Stimulated activated naive B cell treated with anti-CD40 and anti-IgM and Interleukin-4, amounts not matched to agents 10 μg/mL and 1 μg/mL and 100 μg/mL, for 72 hours (primary cell): ENCODE results near the gene PRSS53.
"Not testable (repeated sequence)": the region's sequence is repeated elsewhere in the genome, so short reads cannot be mapped to it uniquely, and the experiment has no call there.

Source experiments
- ATAC-seq, 2 donors: fragments of 150-1000 bp; cut with Tn5 transposase; replicated peaks; 2 replicates each; pipeline ENCODE4 v1.10.0; 2021; ENCODE audit warnings: moderate library complexity in 1 of 2
- DNase-seq: peaks from one replicate; pipeline ENCODE4 v3.0.0; 2021
- H3K27ac Mint-ChIP-seq: one replicate; pipeline ENCODE4 v1.8.0; 2022; ENCODE audit warnings: mild to moderate bottlenecking, mixed read lengths
- H3K27me3 Mint-ChIP-seq, 2 donors: one replicate each; pipeline ENCODE4 v1.8.0; 2022; ENCODE audit warnings: mixed read lengths in 2 of 2
- H3K36me3 Mint-ChIP-seq, 2 donors: one replicate each; pipeline ENCODE4 v1.8.0; 2022; ENCODE audit warnings: mixed read lengths in 2 of 2, mild to moderate bottlenecking in 1 of 2
- H3K4me1 Mint-ChIP-seq, 2 donors: one replicate each; pipeline ENCODE4 v1.8.0; 2022; ENCODE audit warnings: mixed read lengths in 2 of 2, mild to moderate bottlenecking in 1 of 2
- H3K4me3 Mint-ChIP-seq, 2 donors: one replicate each; pipeline ENCODE4 v1.8.0; 2022; ENCODE audit warnings: mild to moderate bottlenecking in 2 of 2, mixed read lengths in 2 of 2, moderate library complexity in 1 of 2
- H3K9me3 Mint-ChIP-seq, 2 donors: one replicate each; pipeline ENCODE4 v1.8.0; 2022; ENCODE audit warnings: mixed read lengths in 2 of 2, mild to moderate bottlenecking in 1 of 2

PRSS53 gene

GRCh38 chr16:31088459-31089183 lies at the start of gene PRSS53:
PRSS53 (minus strand) TSS chr16:31088943; CDS start chr16:31088809, 134 bp downstream.
- peak within 1 kb of the TSS; percentile 37 for H3K27ac Mint-ChIP-seq
- H3K9me3 Mint-ChIP-seq, result no peaks in the 10 kb centered on the region
- ATAC-seq (no peak), DNase-seq (no peak)
- H3K27me3 Mint-ChIP-seq, result no peaks in the 10 kb centered on the region
- peaks cover 6 to 18% of the 10 kb centered on the region in 2 donors for H3K36me3 Mint-ChIP-seq
- no peak within 1 kb of the TSS for H3K4me3 Mint-ChIP-seq
- peaks cover 10% of the 10 kb centered on the region in 2 donors for H3K4me1 Mint-ChIP-seq

- H3K4me1 Mint-ChIP-seq, H3K27me3 Mint-ChIP-seq, DNase-seq, H3K9me3 Mint-ChIP-seq, H3K4me3 Mint-ChIP-seq, ATAC-seq, H3K27ac Mint-ChIP-seq: not testable (repeated sequence)
- H3K36me3 Mint-ChIP-seq, result peaks cover 3 to 17% of the 10 kb centered on the region in 2 donors
Measured at GRCh38 chr16:31136822-31137499, 48.2 kb upstream of the PRSS53 start.

- Mint-ChIP-seq H3K27me3 (no peaks in the 10 kb centered on the region), H3K9me3 (no peaks in the 10 kb centered on the region), H3K4me3 (no peak overlapping the region), H3K36me3 (peaks cover 10 to 23% of the 10 kb centered on the region in 2 donors), H3K4me1 (peaks cover 0 to 2% of the 10 kb centered on the region in 2 donors), H3K27ac (no peak overlapping the region)
- DNase-seq (no peak), ATAC-seq (no peak)
Measured at GRCh38 chr16:31136287-31136662, 47.5 kb upstream of the PRSS53 start.

DNA sequence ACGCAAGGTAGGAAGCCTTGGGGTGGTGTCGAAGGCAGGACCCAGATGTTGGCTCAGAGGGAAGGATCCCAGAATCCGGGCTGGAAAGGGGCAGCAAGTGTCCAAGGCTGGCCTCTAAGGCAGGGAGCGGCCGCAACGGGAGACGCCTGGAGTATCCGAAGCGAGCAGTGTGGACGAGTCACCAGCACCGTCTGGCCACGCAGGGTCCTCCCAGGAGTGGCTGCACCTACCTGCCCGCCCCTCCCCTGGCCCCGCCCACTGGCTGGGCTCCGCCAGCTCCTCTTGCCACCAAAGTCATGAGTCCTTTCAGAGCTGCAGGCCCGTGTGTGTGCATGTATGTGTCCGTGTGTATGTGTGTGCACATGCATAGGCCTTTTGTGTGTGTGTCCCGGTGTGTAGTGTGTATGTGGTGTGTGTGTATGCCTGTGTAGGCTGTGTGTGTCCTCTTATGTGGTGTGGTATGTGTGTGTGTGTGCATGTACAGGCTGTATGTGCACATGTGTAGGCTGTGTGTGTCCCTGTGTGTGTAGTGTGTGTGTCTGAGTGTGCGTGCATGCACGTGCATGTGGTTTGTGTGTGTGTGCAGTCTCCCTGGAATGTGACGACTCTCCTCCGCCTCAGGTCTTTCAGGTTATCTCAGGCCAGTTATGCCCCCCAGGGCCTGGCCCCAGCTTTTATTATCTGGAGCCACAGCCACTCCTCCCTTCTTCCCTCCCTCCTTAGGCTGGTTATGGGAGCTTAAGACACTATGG lies 47.0 kb upstream of the PRSS53 start, which contains the start of gene PRSS8:
Gene PRSS8 (minus strand): TSS at position 193 of the 752 bp plus-strand sequence. CDS start 229 bp downstream, outside the sequence.
- no peaks in the 10 kb centered on the region for H3K9me3 Mint-ChIP-seq
- no peak within 1 kb of the TSS for H3K27ac Mint-ChIP-seq
- H3K4me3 Mint-ChIP-seq, result no peak within 1 kb of the TSS
- H3K27me3 Mint-ChIP-seq, result no peaks in the 10 kb centered on the region
- H3K36me3 Mint-ChIP-seq, result peaks cover 14 to 27% of the 10 kb centered on the region in 2 donors
- DNase-seq (no peak), ATAC-seq (peak in 1 of 2 donors; percentile 15)
- H3K4me1 Mint-ChIP-seq, result peaks cover 0 to 2% of the 10 kb centered on the region in 2 donors

DNA sequence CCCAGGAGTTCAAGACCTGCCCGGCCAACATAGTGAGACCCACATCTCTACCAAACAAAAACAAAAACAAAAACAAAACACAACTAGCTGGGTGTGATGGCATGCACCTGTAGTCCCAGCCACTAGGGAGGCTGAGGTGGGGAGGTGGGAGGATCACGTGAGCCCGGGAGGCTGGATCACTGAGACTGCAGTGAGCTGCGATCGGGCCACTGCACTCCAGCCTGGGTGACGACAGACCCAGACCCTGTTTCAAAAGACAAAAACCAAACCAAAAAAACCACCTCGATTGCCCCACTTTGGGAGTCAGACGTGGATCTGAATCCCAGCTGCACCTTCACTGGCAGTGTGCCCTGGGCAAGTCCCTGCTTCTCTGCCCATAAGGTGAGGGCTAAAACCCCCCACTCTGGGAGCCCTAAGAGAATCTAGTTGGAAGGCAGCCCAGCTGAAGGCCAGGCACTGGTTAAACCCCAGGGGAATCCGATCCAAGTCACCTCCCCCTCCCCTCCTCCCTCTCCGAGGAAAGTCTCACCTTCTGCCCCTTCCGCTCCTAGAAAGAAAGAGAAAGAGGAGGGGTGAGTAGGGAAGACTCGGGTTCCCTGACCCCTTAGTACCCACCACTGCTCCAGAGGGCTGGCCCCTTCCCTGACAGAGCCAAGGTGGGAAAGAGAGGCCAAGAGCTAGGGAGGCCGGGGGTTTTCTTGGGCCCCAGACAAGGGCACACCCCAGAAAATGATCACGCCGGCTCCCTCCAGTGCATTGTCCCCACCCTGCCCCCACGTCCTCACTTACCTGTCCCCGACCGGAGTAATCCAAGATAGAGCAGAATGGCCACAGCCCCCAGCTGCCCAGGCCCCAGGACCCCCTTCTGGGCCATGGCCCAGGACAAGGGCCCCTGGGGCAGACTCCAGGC lies 46.1 kb upstream of the PRSS53 start:
- H3K9me3 Mint-ChIP-seq, result no peaks in the 10 kb centered on the region
- H3K27ac Mint-ChIP-seq, result no peak overlapping the region
- H3K4me1 Mint-ChIP-seq, result peaks cover 0 to under 1% of the 10 kb centered on the region in 2 donors
- H3K27me3 Mint-ChIP-seq, result no peaks in the 10 kb centered on the region
- no peak for ATAC-seq
- no peak overlapping the region for H3K4me3 Mint-ChIP-seq
- no peak for DNase-seq
- peaks cover 20 to 31% of the 10 kb centered on the region in 2 donors for H3K36me3 Mint-ChIP-seq

DNA sequence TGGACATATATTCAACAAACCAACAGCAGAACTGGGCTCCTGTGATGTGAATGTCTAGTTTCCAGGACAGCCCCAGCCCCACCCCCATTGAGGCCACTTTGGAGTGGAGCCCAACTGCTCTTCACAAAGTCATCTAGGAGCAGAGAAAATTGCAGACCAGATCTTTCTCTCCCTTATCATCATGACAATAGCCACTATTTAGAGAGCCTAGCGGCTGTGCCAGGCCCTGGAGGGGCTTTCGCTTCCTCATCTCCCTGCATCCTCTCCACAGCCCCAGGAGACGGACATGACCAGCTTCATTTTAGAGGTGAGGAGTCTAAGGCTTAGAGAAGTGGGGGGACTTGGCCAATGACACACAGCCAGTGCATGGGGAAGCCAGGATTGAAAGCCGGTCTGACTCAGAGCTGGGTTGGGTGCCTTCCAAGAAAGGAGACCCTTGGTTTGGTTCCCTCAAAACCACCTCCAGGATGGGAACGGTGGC lies 45.4 kb upstream of the PRSS53 start:
- no peak overlapping the region for H3K27ac Mint-ChIP-seq
- ATAC-seq, result no peak
- no peak for DNase-seq
- no peaks in the 10 kb centered on the region for H3K27me3 Mint-ChIP-seq
- H3K36me3 Mint-ChIP-seq, result peaks cover 22 to 31% of the 10 kb centered on the region in 2 donors
- H3K4me3 Mint-ChIP-seq, result no peak overlapping the region
- no peaks in the 10 kb centered on the region for H3K9me3 Mint-ChIP-seq
- peaks cover 0 to 1% of the 10 kb centered on the region in 2 donors for H3K4me1 Mint-ChIP-seq

DNA sequence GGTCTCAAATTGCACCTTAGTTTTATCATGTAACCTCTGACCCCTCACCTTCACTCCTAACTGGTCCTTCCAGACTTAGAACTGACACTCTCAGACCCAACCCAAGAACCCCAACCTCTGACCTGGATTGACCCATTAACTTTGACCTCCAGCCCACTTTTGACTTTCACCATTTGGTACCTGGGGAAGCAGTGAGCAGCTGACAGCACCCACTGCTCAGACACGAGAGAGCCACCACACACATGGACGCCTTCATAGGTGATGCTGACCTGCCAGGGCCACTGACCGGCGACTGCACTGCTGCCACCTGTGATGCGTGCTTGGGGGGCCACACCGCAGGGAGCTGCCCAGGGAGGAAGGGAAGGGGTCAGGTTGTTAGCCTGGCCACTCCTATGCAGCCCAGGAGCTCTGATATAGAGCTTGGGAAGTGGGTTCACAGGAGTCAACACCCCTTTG lies 44.3 kb upstream of the PRSS53 start:
- ATAC-seq (no peak), DNase-seq (no peak)
- peaks cover 22 to 31% of the 10 kb centered on the region in 2 donors for H3K36me3 Mint-ChIP-seq
- no peaks in the 10 kb centered on the region for H3K27me3 Mint-ChIP-seq
- peaks cover 1 to 6% of the 10 kb centered on the region in 2 donors for H3K4me1 Mint-ChIP-seq
- H3K9me3 Mint-ChIP-seq, result no peaks in the 10 kb centered on the region
- no peak overlapping the region for H3K4me3 Mint-ChIP-seq
- peak overlapping the region; percentile 10 for H3K27ac Mint-ChIP-seq

- H3K9me3 Mint-ChIP-seq, result no peaks in the 10 kb centered on the region
- DNase-seq (no peak), ATAC-seq (no peak)
- H3K4me3 Mint-ChIP-seq, result no peak overlapping the region
- peaks cover 1 to 6% of the 10 kb centered on the region in 2 donors for H3K4me1 Mint-ChIP-seq
- H3K27me3 Mint-ChIP-seq, result no peaks in the 10 kb centered on the region
- peaks cover 28 to 37% of the 10 kb centered on the region in 2 donors for H3K36me3 Mint-ChIP-seq
- H3K27ac Mint-ChIP-seq, result no peak overlapping the region
Measured at GRCh38 chr16:31132303-31132979, 43.7 kb upstream of the PRSS53 start.

- DNase-seq, result no peak
- Mint-ChIP-seq H3K27me3 (no peaks in the 10 kb centered on the region), H3K36me3 (peaks cover 33 to 43% of the 10 kb centered on the region in 2 donors), H3K4me1 (peaks cover 1 to 6% of the 10 kb centered on the region in 2 donors), H3K4me3 (no peak overlapping the region), H3K9me3 (no peaks in the 10 kb centered on the region), H3K27ac (peak overlapping the region; percentile 42)
- ATAC-seq, result no peak
Measured at GRCh38 chr16:31131841-31132271, 43.1 kb upstream of the PRSS53 start.

- no peaks in the 10 kb centered on the region for H3K9me3 Mint-ChIP-seq
Measured at GRCh38 chr16:31131416-31131815, 42.7 kb upstream of the PRSS53 start.

DNA sequence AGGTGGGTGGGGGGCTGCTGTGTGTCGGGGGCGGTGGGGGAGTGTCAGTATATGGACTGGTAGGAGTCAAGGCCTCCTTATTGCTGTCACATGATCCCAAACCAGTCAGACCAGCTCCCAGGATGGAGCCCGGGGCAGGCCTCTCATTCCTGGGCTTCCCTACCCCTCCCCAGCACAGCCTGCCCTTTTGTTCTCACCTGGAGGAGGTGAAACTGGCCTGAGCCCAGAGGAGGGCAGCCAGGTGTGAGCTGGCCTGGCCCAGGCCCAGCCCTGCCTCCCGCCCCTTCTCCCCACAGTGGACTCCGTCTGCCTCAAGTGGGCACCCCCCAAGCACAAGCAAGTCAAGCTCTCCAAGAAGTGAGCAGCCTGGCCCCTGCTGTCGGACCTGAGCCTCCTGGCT lies 42.2 kb upstream of the PRSS53 start:
- H3K27ac Mint-ChIP-seq, result no peak overlapping the region
- ATAC-seq, result no peak

More at GRCh38 chr16:31131416-31131815, 42.7 kb upstream of the PRSS53 start:
- Mint-ChIP-seq H3K36me3 (peaks cover 35 to 45% of the 10 kb centered on the region in 2 donors), H3K27me3 (no peaks in the 10 kb centered on the region), H3K4me3 (no peak overlapping the region), H3K4me1 (peaks cover 1 to 6% of the 10 kb centered on the region in 2 donors), H3K27ac (no peak overlapping the region)
- DNase-seq, result no peak
- no peak for ATAC-seq

GRCh38 chr16:31130336-31130891 lies 41.7 kb upstream of the PRSS53 start:
- peaks cover 45 to 53% of the 10 kb centered on the region in 2 donors for H3K36me3 Mint-ChIP-seq
- DNase-seq, result no peak
- H3K27me3 Mint-ChIP-seq, result no peaks in the 10 kb centered on the region
- peaks cover 1 to 6% of the 10 kb centered on the region in 2 donors for H3K4me1 Mint-ChIP-seq
- H3K4me3 Mint-ChIP-seq, result no peak overlapping the region
- H3K27ac Mint-ChIP-seq, result no peak overlapping the region
- ATAC-seq, result no peak
- no peaks in the 10 kb centered on the region for H3K9me3 Mint-ChIP-seq

More for the DNA sequence above, 42.2 kb upstream of the PRSS53 start:
- H3K36me3 Mint-ChIP-seq, result peaks cover 40 to 50% of the 10 kb centered on the region in 2 donors
- H3K27me3 Mint-ChIP-seq, result no peaks in the 10 kb centered on the region
- peaks cover 1 to 6% of the 10 kb centered on the region in 2 donors for H3K4me1 Mint-ChIP-seq
- DNase-seq, result no peak
- H3K4me3 Mint-ChIP-seq, result no peak overlapping the region
- H3K9me3 Mint-ChIP-seq, result no peaks in the 10 kb centered on the region
